Chondrocyte (in vitro differentiated cells): ENCODE data around the gene NSRP1. TPM values are rescaled to one million over a fixed set of nuclear protein-coding genes. Genes with fewer than 3 reads are reported as not detected.

Source experiments
- DNase-seq: peaks from one replicate; pipeline ENCODE4 v3.0.0; 2021; ENCODE audit warnings: mixed read lengths, low spot score
- H3K27ac Mint-ChIP-seq: one replicate; pipeline ENCODE4 v1.8.0; 2021; ENCODE audit warnings: mild to moderate bottlenecking, moderate library complexity, mixed read lengths; ENCODE audit not compliant: unreplicated experiment
- H3K27me3 Mint-ChIP-seq: 2 replicates; pipeline ENCODE4 v1.8.0; 2021; ENCODE audit warnings: low read depth, mixed read lengths
- H3K36me3 Mint-ChIP-seq: 2 replicates; pipeline ENCODE4 v1.8.0; 2021; ENCODE audit warnings: low read depth, mixed read lengths
- H3K4me1 Mint-ChIP-seq: 2 replicates; pipeline ENCODE4 v1.8.0; 2021; ENCODE audit warnings: low read depth, mild to moderate bottlenecking, mixed read lengths
- H3K4me3 Mint-ChIP-seq: one replicate; pipeline ENCODE4 v1.8.0; 2021; ENCODE audit warnings: mild to moderate bottlenecking, moderate library complexity, mixed read lengths; ENCODE audit not compliant: unreplicated experiment
- H3K9me3 Mint-ChIP-seq: 2 replicates; pipeline ENCODE4 v1.8.0; 2021; ENCODE audit warnings: low read depth, mixed read lengths
- total RNA-seq: library from RNA; stranded (reverse); gene quantifications from 3 replicates; pipeline ENCODE4 v1.2.1, GENCODE V29; 2021
- TF ChIP-seq, protein P1 (sequence below): fragments of 200-600 bp; sonication (generic); IDR thresholded peaks from 2 replicates; pipeline ENCODE4 v1.5.0; 2021; ENCODE audit warnings: antibody characterized with exemption, mild to moderate bottlenecking, moderate library complexity

Gene NSRP1
- total RNA-seq, 1 donor from 2014 or later = 19.2 TPM

DNA sequence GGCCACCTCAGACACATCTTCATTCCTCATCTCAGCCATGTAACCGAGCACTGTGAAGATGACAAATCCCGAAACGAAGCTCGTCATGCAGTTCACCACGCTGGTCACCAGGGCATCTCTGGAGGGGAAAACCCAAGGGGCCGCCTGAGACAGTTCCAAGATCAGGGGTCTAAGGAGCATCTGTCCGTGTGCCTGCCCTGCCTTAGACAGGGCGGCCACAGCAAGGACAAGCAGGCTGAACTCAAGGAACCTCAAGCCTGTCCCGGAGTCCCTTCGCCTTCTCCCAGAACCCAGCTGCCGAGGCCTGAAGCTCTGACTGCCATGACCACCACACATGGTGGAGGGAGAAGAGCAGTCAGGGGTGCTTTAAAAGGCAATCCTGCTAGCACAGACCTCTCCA lies 96.1 kb downstream of the NSRP1 start:
- TF ChIP-seq, protein P1, sequence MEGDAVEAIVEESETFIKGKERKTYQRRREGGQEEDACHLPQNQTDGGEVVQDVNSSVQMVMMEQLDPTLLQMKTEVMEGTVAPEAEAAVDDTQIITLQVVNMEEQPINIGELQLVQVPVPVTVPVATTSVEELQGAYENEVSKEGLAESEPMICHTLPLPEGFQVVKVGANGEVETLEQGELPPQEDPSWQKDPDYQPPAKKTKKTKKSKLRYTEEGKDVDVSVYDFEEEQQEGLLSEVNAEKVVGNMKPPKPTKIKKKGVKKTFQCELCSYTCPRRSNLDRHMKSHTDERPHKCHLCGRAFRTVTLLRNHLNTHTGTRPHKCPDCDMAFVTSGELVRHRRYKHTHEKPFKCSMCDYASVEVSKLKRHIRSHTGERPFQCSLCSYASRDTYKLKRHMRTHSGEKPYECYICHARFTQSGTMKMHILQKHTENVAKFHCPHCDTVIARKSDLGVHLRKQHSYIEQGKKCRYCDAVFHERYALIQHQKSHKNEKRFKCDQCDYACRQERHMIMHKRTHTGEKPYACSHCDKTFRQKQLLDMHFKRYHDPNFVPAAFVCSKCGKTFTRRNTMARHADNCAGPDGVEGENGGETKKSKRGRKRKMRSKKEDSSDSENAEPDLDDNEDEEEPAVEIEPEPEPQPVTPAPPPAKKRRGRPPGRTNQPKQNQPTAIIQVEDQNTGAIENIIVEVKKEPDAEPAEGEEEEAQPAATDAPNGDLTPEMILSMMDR = no peak
- H3K4me3 Mint-ChIP-seq = no peak overlapping the region
- no peak overlapping the region for H3K27ac Mint-ChIP-seq
- H3K4me1 Mint-ChIP-seq = no peaks in the 10 kb centered on the region
- no peaks in the 10 kb centered on the region for H3K9me3 Mint-ChIP-seq
- peaks cover 1% of the 10 kb centered on the region for H3K27me3 Mint-ChIP-seq
- DNase-seq = no peak
- H3K36me3 Mint-ChIP-seq = no peaks in the 10 kb centered on the region

DNA sequence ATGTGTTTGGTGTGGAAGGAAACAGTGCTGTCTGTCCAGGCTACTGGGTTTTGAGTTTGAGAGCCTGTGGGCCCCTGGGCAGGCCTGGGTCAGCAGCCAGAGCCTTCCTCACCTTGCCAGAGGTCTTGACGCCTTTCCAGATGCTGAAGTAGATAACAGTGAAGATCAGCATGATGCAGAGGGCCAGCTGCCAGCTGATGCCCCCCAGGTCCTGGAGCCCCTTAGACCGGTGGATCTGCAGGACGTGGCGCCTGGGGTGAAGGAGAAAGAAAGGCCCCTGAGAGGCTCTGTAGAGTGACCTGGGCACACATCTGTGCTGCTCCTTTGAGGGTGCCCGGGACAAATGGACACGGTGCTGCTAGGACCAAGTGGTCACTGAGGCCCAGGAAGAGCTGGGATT lies 100.4 kb downstream of the NSRP1 start:
- no peak for DNase-seq
- peaks cover 9% of the 10 kb centered on the region for H3K27me3 Mint-ChIP-seq
- H3K27ac Mint-ChIP-seq = no peak overlapping the region
- no peak overlapping the region for H3K4me3 Mint-ChIP-seq
- no peaks in the 10 kb centered on the region for H3K36me3 Mint-ChIP-seq
- no peaks in the 10 kb centered on the region for H3K9me3 Mint-ChIP-seq
- TF ChIP-seq, protein P1 = no peak
- no peaks in the 10 kb centered on the region for H3K4me1 Mint-ChIP-seq

DNA sequence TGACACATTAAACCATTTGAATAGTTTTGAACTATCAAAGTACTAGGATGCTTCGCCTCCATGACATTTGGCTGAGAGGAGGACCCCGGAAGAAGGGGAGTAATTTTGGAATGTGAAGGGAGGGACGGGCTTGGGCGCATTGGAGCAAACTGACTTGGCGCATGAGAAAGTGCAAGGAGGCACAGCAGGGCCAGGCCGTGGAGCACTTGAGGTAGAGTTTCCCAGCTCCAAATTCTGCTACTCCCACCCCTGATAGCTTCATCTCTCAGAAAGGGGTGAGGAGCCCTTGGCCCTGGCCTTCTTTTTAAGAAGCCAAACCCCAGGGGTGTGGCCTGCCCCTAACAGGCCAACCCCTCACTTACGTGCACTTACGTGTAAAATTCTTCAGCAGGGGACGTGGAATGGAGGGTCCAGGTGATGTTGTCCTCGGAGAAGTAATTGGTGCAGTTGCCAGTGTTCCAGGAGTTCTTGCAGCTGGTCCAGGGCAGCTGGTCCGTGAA lies 101.2 kb downstream of the NSRP1 start:
- TF ChIP-seq, protein P1 = no peak
- DNase-seq = no peak
- Mint-ChIP-seq H3K27me3 (peaks cover 7% of the 10 kb centered on the region), H3K9me3 (no peaks in the 10 kb centered on the region), H3K4me3 (no peak overlapping the region), H3K27ac (no peak overlapping the region), H3K4me1 (no peaks in the 10 kb centered on the region), H3K36me3 (no peaks in the 10 kb centered on the region)

DNA sequence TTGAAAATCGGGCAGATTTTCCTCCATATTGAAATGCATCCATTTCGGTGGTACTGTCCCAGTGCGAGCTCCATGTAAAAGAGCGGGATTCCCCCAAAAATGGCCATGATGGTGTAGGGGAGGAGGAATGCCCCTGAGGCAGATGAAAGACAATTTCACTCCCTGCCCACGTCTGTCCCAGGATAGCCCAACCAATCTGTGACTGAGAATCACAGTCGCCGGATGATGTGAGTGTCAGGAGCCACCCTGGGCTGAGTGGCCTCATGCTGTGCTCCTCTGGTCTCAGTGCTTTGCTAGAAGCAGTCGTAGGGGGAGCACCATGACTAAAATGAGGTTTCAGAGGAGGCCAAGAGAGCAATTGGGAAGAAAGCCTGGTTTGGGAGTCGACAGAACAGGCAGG lies 102.2 kb downstream of the NSRP1 start:
- DNase-seq = no peak
- no peaks in the 10 kb centered on the region for H3K9me3 Mint-ChIP-seq
- TF ChIP-seq, protein P1 = no peak
- H3K36me3 Mint-ChIP-seq = no peaks in the 10 kb centered on the region
- no peaks in the 10 kb centered on the region for H3K4me1 Mint-ChIP-seq
- H3K4me3 Mint-ChIP-seq = no peak overlapping the region
- peaks cover 7% of the 10 kb centered on the region for H3K27me3 Mint-ChIP-seq
- H3K27ac Mint-ChIP-seq = no peak overlapping the region

DNA sequence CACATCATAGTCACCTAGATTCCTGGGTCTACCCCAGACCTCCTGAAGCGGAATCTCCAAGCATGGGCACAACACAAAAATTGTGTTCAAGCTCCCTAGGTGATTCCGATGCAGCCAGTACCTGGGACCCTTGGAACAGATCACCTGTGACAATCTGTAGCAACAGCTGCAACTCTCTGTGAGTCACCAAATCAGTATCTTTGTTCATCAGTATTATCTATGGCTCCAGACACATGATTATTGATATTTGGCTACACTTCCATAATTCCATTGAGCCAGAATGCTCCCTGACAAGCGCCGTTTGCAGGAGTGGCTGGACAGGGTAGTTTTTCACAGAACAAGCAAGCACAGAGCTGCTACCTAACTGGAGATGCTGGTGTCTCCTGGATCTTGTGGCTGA lies 102.7 kb downstream of the NSRP1 start:
- Mint-ChIP-seq H3K4me3 (no peak overlapping the region), H3K27me3 (peaks cover 7% of the 10 kb centered on the region)

More for the DNA sequence above, 102.7 kb downstream of the NSRP1 start:
- no peak for DNase-seq
- no peak overlapping the region for H3K27ac Mint-ChIP-seq
- TF ChIP-seq, protein P1 = no peak
- H3K36me3 Mint-ChIP-seq = no peaks in the 10 kb centered on the region
- no peaks in the 10 kb centered on the region for H3K4me1 Mint-ChIP-seq
- no peaks in the 10 kb centered on the region for H3K9me3 Mint-ChIP-seq
